Mesendoderm (in vitro differentiated cells): Measurements from ENCODE around the gene EGR4.

Experiments used
- DNase-seq: peaks from one replicate; pipeline ENCODE4 v3.0.0; 2013
- H2AK5ac ChIP-seq: 2 replicates; pipeline ENCODE4 v1.6.1; 2013; ENCODE audit warnings: low read length, inconsistent platforms
- H2BK120ac ChIP-seq: 2 replicates; pipeline ENCODE4 v1.6.1; 2013; ENCODE audit warnings: low read depth, mild to moderate bottlenecking, low read length, moderate library complexity, mixed read lengths
- H2BK15ac ChIP-seq: replicated peaks from 2 replicates; pipeline ENCODE4 v1.6.1; 2013; ENCODE audit warnings: low read depth, mild to moderate bottlenecking, moderate library complexity
- H2BK5ac ChIP-seq: 2 replicates; pipeline ENCODE4 v1.6.1; 2013; ENCODE audit warnings: low read length, inconsistent platforms
- H3K18ac ChIP-seq: 2 replicates; pipeline ENCODE4 v1.6.1; 2013; ENCODE audit warnings: mild to moderate bottlenecking, low read length, mixed read lengths
- H3K23ac ChIP-seq: one replicate; pipeline ENCODE4 v1.6.1; 2013; ENCODE audit warnings: low read length
- H3K27ac ChIP-seq: 2 replicates; pipeline ENCODE4 v1.5.1; 2013; ENCODE audit warnings: low read depth, mild to moderate bottlenecking, inconsistent platforms, low read length, moderate library complexity
- H3K27me3 ChIP-seq: 2 replicates; pipeline ENCODE4 v1.6.1; 2013; ENCODE audit warnings: low read length, control low read depth, mild to moderate bottlenecking, inconsistent platforms; ENCODE audit not compliant: insufficient read depth, poor library complexity
- H3K36me3 ChIP-seq: 2 replicates; pipeline ENCODE4 v1.6.1; 2013; ENCODE audit warnings: low read length, inconsistent platforms; ENCODE audit not compliant: control insufficient read depth, insufficient read depth
- H3K4ac ChIP-seq: one replicate; pipeline ENCODE4 v1.6.1; 2013; ENCODE audit warnings: low read depth, mild to moderate bottlenecking, low read length, moderate library complexity
- H3K4me1 ChIP-seq: 2 replicates; pipeline ENCODE4 v1.6.1; 2013; ENCODE audit warnings: low read depth, low read length, inconsistent platforms; ENCODE audit not compliant: control insufficient read depth
- H3K4me2 ChIP-seq: 2 replicates; pipeline ENCODE4 v1.6.1; 2013; ENCODE audit warnings: low read length
- H3K4me3 ChIP-seq: 2 replicates; pipeline ENCODE4 v1.5.1; 2013; ENCODE audit warnings: mild to moderate bottlenecking, low read length
- H3K56ac ChIP-seq: one replicate; pipeline ENCODE4 v1.6.1; 2013; ENCODE audit warnings: low read length
- H3K79me1 ChIP-seq: 2 replicates; pipeline ENCODE4 v1.6.1; 2013; ENCODE audit warnings: low read length, inconsistent platforms
- H3K79me2 ChIP-seq: 2 replicates; pipeline ENCODE4 v1.6.1; 2013; ENCODE audit warnings: mild to moderate bottlenecking, low read length; ENCODE audit not compliant: control insufficient read depth, insufficient read depth
- H3K9ac ChIP-seq: 2 replicates; pipeline ENCODE4 v1.6.1; 2013; ENCODE audit warnings: low read length, inconsistent platforms
- H4K5ac ChIP-seq: one replicate; pipeline ENCODE4 v1.6.1; 2013; ENCODE audit warnings: low read length
- H4K8ac ChIP-seq: one replicate; pipeline ENCODE4 v1.6.1; 2013; ENCODE audit warnings: low read depth, mild to moderate bottlenecking, control low read depth, low read length, moderate library complexity
- WGBS: extraction: QIAGEN DNeasy Blood & Tissue Kit; methylation state at CpG from one replicate; pipeline ENCODE4 v1.1.7; 2013; ENCODE audit warnings: low lambda C conversion rate, missing lambda C conversion rate; ENCODE audit not compliant: insufficient coverage; ENCODE audit errors: extremely low coverage; 5-methylcytosine and 5-hydroxymethylcytosine counted together

Gene EGR4

GRCh38 chr2:73292316-73292905 lies 937 bp downstream of the EGR4 start:
- Histone ChIP-seq H4K8ac (no peak overlapping the region), H2BK120ac (no peak overlapping the region), H3K4me3 (no peak overlapping the region), H3K4me1 (no peaks in the 10 kb centered on the region), H3K18ac (no peak overlapping the region), H3K79me2 (no peaks in the 10 kb centered on the region), H3K4ac (no peak overlapping the region), H2AK5ac (no peak overlapping the region), H3K9ac (no peak overlapping the region), H3K79me1 (no peaks in the 10 kb centered on the region), H3K27ac (no peak overlapping the region), H3K27me3 (peaks cover 28% of the 10 kb centered on the region), H3K36me3 (no peaks in the 10 kb centered on the region), H3K23ac (no peak overlapping the region), H3K4me2 (no peak overlapping the region), H2BK15ac (no peak overlapping the region), H2BK5ac (no peak overlapping the region), H4K5ac (no peak overlapping the region), H3K56ac (no peak overlapping the region)
- WGBS = no CpG with 5 or more reads among the region's 38 CpGs
- no peak for DNase-seq

GRCh38 chr2:73291461-73292315 lies 1.7 kb downstream of the EGR4 start:
- no peak overlapping the region for H3K9ac ChIP-seq
- no peak overlapping the region for H3K4ac ChIP-seq
- H2BK120ac ChIP-seq = no peak overlapping the region
- no peak overlapping the region for H2BK5ac ChIP-seq
- H4K8ac ChIP-seq = no peak overlapping the region
- no CpG with 5 or more reads among the region's 82 CpGs for WGBS
- H2AK5ac ChIP-seq = no peak overlapping the region
- H3K36me3 ChIP-seq = no peaks in the 10 kb centered on the region
- H3K23ac ChIP-seq = no peak overlapping the region
- H3K18ac ChIP-seq = no peak overlapping the region
- no peaks in the 10 kb centered on the region for H3K79me1 ChIP-seq
- no peak overlapping the region for H3K27ac ChIP-seq
- no peak overlapping the region for H2BK15ac ChIP-seq
- H3K79me2 ChIP-seq = no peaks in the 10 kb centered on the region
- H3K4me2 ChIP-seq = peak overlapping the region; percentile 1
- no peak overlapping the region for H4K5ac ChIP-seq
- no peak overlapping the region for H3K56ac ChIP-seq
- no peak overlapping the region for H3K4me3 ChIP-seq
- H3K4me1 ChIP-seq = no peaks in the 10 kb centered on the region
- DNase-seq = peak; percentile 77
- H3K27me3 ChIP-seq = peaks cover 28% of the 10 kb centered on the region

- peak; percentile 77 for DNase-seq
- no peak overlapping the region for H3K4me3 ChIP-seq
These were observed 2.3 kb downstream of the EGR4 start for GRCh38 chr2:73291093-73291460.

GRCh38 chr2:73290049-73290839 lies 3.1 kb downstream of the EGR4 start:
- Histone ChIP-seq H2AK5ac (no peak overlapping the region), H3K56ac (no peak overlapping the region), H3K4me2 (no peak overlapping the region), H3K23ac (no peak overlapping the region), H2BK5ac (no peak overlapping the region), H3K4me3 (no peak overlapping the region), H3K27me3 (peaks cover 28% of the 10 kb centered on the region), H2BK120ac (no peak overlapping the region), H4K8ac (no peak overlapping the region), H3K79me1 (no peaks in the 10 kb centered on the region), H4K5ac (no peak overlapping the region), H3K9ac (no peak overlapping the region), H2BK15ac (no peak overlapping the region), H3K18ac (no peak overlapping the region), H3K4ac (no peak overlapping the region), H3K27ac (no peak overlapping the region), H3K4me1 (no peaks in the 10 kb centered on the region), H3K36me3 (no peaks in the 10 kb centered on the region), H3K79me2 (no peaks in the 10 kb centered on the region)
- DNase-seq = peak; percentile 73
- WGBS = no CpG with 5 or more reads among the region's 6 CpGs

More at GRCh38 chr2:73291093-73291460, 2.3 kb downstream of the EGR4 start:
- H3K9ac ChIP-seq = no peak overlapping the region
- no peak overlapping the region for H4K5ac ChIP-seq
- no peak overlapping the region for H3K56ac ChIP-seq
- H3K4me1 ChIP-seq = no peaks in the 10 kb centered on the region
- H3K4me2 ChIP-seq = peak overlapping the region; percentile 1
- H3K18ac ChIP-seq = no peak overlapping the region
- H3K4ac ChIP-seq = no peak overlapping the region
- WGBS = no CpG with 5 or more reads among the region's 34 CpGs
- no peak overlapping the region for H3K23ac ChIP-seq
- H3K27ac ChIP-seq = no peak overlapping the region
- H2BK5ac ChIP-seq = no peak overlapping the region
- H3K79me2 ChIP-seq = no peaks in the 10 kb centered on the region
- H4K8ac ChIP-seq = no peak overlapping the region
- H3K79me1 ChIP-seq = no peaks in the 10 kb centered on the region
- no peak overlapping the region for H2BK120ac ChIP-seq
- no peak overlapping the region for H2BK15ac ChIP-seq
- no peaks in the 10 kb centered on the region for H3K36me3 ChIP-seq
- H2AK5ac ChIP-seq = no peak overlapping the region
- peaks cover 28% of the 10 kb centered on the region for H3K27me3 ChIP-seq

- Histone ChIP-seq H3K23ac (no peak overlapping the region), H2AK5ac (no peak overlapping the region), H4K8ac (no peak overlapping the region), H3K27me3 (peaks cover 24% of the 10 kb centered on the region), H3K18ac (no peak overlapping the region), H4K5ac (no peak overlapping the region), H3K4me3 (no peak overlapping the region), H3K79me2 (no peaks in the 10 kb centered on the region), H2BK5ac (no peak overlapping the region), H3K4me2 (no peak overlapping the region), H3K36me3 (no peaks in the 10 kb centered on the region), H3K27ac (no peak overlapping the region), H3K9ac (no peak overlapping the region), H3K4ac (no peak overlapping the region), H2BK120ac (no peak overlapping the region), H3K4me1 (no peaks in the 10 kb centered on the region), H2BK15ac (no peak overlapping the region), H3K79me1 (no peaks in the 10 kb centered on the region), H3K56ac (no peak overlapping the region)
- DNase-seq = no peak
These were observed 4.0 kb downstream of the EGR4 start for GRCh38 chr2:73289304-73289703.
